ENCODE results near the gene HOXC9.

GRCh38 chr12:54037360-54038283 is 37.7 kb downstream of the HOXC9 start:
- TF ChIP-seq POLR2AphosphoS5 (IDR thresholded peaks at IDR 0.05; ENCODE audit: low read depth, low read length) (no peak), SIN3A (IDR thresholded peaks at IDR 0.05; ENCODE audit: borderline replicate concordance, low read depth, low read length) (no peak), EZH2phosphoT487 (IDR thresholded peaks at IDR 0.05; ENCODE audit: borderline replicate concordance, low read depth) (no peak), REST (IDR thresholded peaks at IDR 0.05; ENCODE audit: low read depth, low read length) (no peak), CTCF (IDR thresholded peaks at IDR 0.05) (no peak), FOXJ3 (CRISPR knock-in tag; IDR thresholded peaks at IDR 0.05) (no peak), EP300 (IDR thresholded peaks at IDR 0.05; ENCODE audit: borderline replicate concordance in 1 of 2, low read depth in 1 of 2, low read length in 1 of 2) (no peak), TAF1 (IDR thresholded peaks at IDR 0.05; ENCODE audit: borderline replicate concordance, low read depth, low read length) (no peak), NRF1 (IDR thresholded peaks at IDR 0.05; ENCODE audit: low read depth, low read length) (no peak)
- TF ChIP-seq, protein P1, sequence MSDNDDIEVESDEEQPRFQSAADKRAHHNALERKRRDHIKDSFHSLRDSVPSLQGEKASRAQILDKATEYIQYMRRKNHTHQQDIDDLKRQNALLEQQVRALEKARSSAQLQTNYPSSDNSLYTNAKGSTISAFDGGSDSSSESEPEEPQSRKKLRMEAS (IDR thresholded peaks at IDR 0.05; ENCODE audit: low read depth): no peak

All from SK-N-SH (cell line).